ENCODE data around the gene AAGAB.
A peak's percentile ranks its signal among the peaks of the same experiment; 100 is the strongest.

Gene AAGAB

GRCh38 chr15:67190326-67190725 is 64.1 kb downstream of the AAGAB start:
- DNase-seq (ENCODE audit: insufficient read length, low spot score) (no peak), FAIRE-seq (no peak)

DNA sequence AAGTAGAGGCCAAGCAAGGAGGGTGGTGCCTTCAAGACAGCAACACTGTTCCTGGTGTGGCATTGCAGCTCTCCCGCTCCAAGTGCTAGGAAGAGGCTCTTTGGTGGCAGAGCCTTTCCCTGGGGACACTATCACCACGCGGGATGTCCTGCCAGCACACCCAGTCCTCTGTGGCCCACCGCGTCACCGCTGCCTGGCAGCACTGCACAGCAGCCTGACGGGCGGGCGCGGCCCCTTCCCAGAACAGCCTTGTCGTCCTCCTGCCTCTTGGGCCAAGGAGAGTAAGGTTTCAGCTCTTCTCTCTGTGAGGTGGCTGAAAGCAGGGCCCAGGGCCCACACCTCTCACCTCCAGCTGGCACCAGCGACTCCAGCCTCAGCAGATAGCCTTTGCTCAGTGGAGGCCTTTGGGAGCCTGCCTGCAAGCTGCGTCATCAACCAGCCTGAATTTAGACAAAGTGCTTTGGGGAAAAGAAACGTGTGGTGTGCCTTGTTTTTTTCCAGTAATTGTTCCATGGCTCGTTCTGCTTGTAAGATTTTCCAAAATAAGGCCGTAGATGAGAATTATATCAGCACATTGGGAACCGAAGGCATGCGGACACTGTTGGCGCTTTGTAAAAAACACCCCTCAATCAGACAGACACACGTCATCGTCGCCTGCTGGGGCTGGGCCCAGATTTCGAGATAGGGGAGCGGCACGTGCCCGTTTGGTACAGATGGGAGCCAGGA is 65.0 kb downstream of the AAGAB start:
- FAIRE-seq (no peak), DNase-seq (ENCODE audit: insufficient read length, low spot score) (no peak)

- FAIRE-seq (peak; percentile 28), DNase-seq (ENCODE audit: insufficient read length, low spot score) (no peak)
Measured at GRCh38 chr15:67188551-67189218, 65.8 kb downstream of the AAGAB start.

GRCh38 chr15:67187351-67187854 is 67.1 kb downstream of the AAGAB start:
- DNase-seq (ENCODE audit: insufficient read length, low spot score): no peak
- no peak for FAIRE-seq

- no peak for FAIRE-seq
- no peak for DNase-seq (ENCODE audit: insufficient read length, low spot score)
Measured at GRCh38 chr15:67186688-67187087, 67.8 kb downstream of the AAGAB start.

DNA sequence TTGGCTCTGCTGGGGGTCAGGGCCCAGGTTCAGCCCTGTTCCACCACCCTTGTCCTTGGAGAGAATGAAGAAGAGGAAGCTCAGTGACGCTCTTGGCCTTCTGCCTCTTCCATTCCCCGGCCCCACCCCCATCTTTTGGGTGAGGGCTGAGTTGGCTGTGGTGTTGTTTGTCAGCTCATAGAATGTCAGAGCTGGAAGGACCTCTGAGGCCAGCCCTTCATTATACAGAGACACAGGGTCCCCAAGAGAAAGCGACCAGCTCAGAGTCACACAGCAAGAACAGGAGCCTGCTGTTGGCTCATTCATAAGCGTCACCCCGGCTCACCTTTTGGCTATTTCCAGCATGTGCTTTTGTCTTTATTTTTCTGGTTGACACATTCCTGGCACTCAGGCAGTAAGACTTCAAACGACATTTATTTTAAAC is 68.2 kb downstream of the AAGAB start:
- no peak for FAIRE-seq

GRCh38 chr15:67185621-67186225 is 68.7 kb downstream of the AAGAB start:
- no peak for DNase-seq (ENCODE audit: insufficient read length, low spot score)
- FAIRE-seq: peak; percentile 72

More for the DNA sequence above, 68.2 kb downstream of the AAGAB start:
- DNase-seq (ENCODE audit: insufficient read length, low spot score): no peak

- DNase-seq (ENCODE audit: insufficient read length, low spot score) (no peak), FAIRE-seq (peak; percentile 9)
Measured at GRCh38 chr15:67185051-67185450, 69.4 kb downstream of the AAGAB start.

GRCh38 chr15:67184208-67184925 is 70.1 kb downstream of the AAGAB start:
- DNase-seq (ENCODE audit: insufficient read length, low spot score): no peak

GRCh38 chr15:67183443-67184169 is 70.9 kb downstream of the AAGAB start:
- DNase-seq (ENCODE audit: insufficient read length, low spot score): no peak
- FAIRE-seq: no peak

More at GRCh38 chr15:67184208-67184925, 70.1 kb downstream of the AAGAB start:
- peak; percentile 51 for FAIRE-seq

- DNase-seq (ENCODE audit: insufficient read length, low spot score): no peak
- no peak for FAIRE-seq
Measured at GRCh38 chr15:67181221-67181639, 73.2 kb downstream of the AAGAB start.

GRCh38 chr15:67180514-67181191 is 73.8 kb downstream of the AAGAB start:
- FAIRE-seq (peak; percentile 40), DNase-seq (ENCODE audit: insufficient read length, low spot score) (no peak)

GRCh38 chr15:67180035-67180434 is 74.4 kb downstream of the AAGAB start:
- no peak for FAIRE-seq

DNA sequence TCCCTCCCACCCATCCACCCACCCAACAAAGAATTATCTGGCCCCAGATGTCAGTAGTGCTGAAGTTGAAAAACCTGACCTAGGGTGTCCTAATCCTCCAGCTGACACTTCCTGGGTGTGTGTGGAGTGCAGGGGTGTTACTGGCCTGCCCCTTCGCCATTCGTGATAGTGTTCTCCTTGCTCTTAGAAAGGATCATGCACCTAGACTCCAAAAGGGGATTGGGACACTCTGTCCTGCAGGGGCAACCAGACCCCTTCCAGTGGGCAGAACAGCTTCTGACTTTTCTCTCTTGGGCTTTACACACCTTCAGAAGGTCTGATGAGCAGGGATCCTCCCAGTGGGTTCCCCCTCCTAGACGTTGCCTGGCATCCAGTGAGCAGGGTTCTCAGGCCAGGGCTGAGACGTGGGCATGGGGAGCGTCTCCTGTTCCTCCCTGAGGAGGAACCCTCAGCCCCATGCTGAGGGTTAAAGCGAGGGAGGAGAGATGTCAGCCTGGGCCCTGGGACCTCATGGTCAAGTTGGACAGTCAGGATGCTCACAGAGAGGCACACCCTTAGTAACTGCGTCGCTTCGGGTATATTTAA is 75.0 kb downstream of the AAGAB start:
- DNase-seq (ENCODE audit: insufficient read length, low spot score) (no peak), FAIRE-seq (peak; percentile 91)

More at GRCh38 chr15:67180035-67180434, 74.4 kb downstream of the AAGAB start:
- no peak for DNase-seq (ENCODE audit: insufficient read length, low spot score)

GRCh38 chr15:67178569-67179210 is 75.8 kb downstream of the AAGAB start:
- DNase-seq (ENCODE audit: insufficient read length, low spot score) (peak; percentile 96), FAIRE-seq (peak; percentile 99)

GRCh38 chr15:67177752-67178151 is 76.7 kb downstream of the AAGAB start:
- no peak for DNase-seq (ENCODE audit: insufficient read length, low spot score)
- FAIRE-seq: peak; percentile 57

DNA sequence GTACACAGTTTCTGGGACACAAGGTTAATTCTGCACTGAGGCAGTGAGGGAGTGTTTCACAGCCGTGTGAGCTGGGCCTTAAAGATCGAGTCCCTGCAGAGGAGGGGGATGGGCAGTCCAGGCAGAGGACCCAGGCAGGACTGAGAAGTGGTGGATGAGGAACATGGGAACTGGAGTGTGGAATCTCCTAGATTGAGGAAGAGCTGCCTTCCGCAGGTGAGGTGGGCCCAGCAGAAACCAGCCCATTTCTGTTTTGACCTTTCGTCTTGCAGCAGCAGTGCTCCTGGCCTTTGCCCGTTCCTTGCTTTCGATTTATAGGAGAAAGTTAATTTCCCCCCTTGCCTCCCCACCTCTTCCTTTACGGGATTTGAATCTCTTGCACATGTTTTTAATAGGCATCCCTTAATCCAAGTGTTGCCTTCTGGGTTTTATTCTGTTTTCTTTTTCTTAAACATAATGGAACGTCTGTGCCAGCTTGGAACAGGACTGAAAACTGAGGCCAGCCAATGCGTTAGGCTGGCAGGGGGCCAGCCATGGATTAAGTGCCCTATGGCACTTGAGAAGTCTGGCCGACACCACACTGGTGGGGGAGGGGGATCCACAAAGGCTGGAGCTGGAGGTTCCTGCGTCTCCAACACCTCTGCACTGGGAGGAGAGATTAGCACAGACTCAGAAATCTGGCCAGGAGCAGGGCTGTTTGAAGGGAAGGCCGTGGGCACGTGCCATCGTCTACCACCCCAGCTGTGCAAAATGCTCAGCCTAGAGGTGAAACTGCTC is 78.1 kb downstream of the AAGAB start:
- DNase-seq (ENCODE audit: insufficient read length, low spot score): no peak
- FAIRE-seq: no peak

- peak; percentile 42 for FAIRE-seq
- DNase-seq (ENCODE audit: insufficient read length, low spot score): no peak
Measured at GRCh38 chr15:67175643-67176071, 78.8 kb downstream of the AAGAB start.
